Keratinocyte (primary cell): ENCODE data around the gene FGD1.

Experiments used
- CTCF ChIP-seq, 3 experiments: IDR thresholded peaks in 1 of 3; conservative IDR thresholded peaks in 1 of 3; optimal IDR thresholded peaks in 1 of 3; 2 replicates in 2 of 3; 3 replicates in 1 of 3; pipeline versions ENCODE3 to v1.5.1; 2011; ENCODE audit warnings: low read length in 3 of 3, mild to moderate bottlenecking in 3 of 3, moderate library complexity in 2 of 3, control low read depth in 1 of 3, inconsistent platforms in 1 of 3; ENCODE audit not compliant: insufficient read depth in 2 of 3; ENCODE audit errors: extremely low read depth in 1 of 3
- EZH2 ChIP-seq: IDR thresholded peaks from one replicate; pipeline ENCODE4 v1.6.1; 2012; ENCODE audit warnings: inconsistent platforms, mild to moderate bottlenecking, low read length, moderate library complexity

- no peak for TF ChIP-seq CTCF (optimal IDR thresholded peaks at IDR 0.05 in 1 of 3, IDR thresholded peaks at IDR 0.05 in 1 of 3, conservative IDR thresholded peaks at IDR 0.05 in 1 of 3; ENCODE audit: extremely low read depth in 1 of 3, insufficient read depth in 2 of 3, low read length in 3 of 3)
- TF ChIP-seq EZH2, result no peak
Measured at GRCh38 chrX:54446084-54446483, 50.0 kb downstream of the FGD1 start.
